Transverse colon (tissue), 4 donors: Measurements from ENCODE around the gene RNF166. TPM values are rescaled to one million over a fixed set of nuclear protein-coding genes. Genes with fewer than 3 reads are reported as not detected.

Experiments
- DNase-seq: peaks from one replicate; pipeline ENCODE4 v3.0.0-alpha.2; 2019
- H3K27ac ChIP-seq, 4 donors: fragments of 200-600 bp; sonication (generic); 2 replicates each; pipeline ENCODE4 v1.5.1; 2016 to 2018; ENCODE audit warnings: inconsistent platforms in 4 of 4
- H3K27me3 ChIP-seq: fragments of 200-600 bp; sonication (generic); 2 replicates; pipeline ENCODE4 v1.5.1; 2017; ENCODE audit warnings: inconsistent platforms
- H3K36me3 ChIP-seq, 4 donors: fragments of 200-600 bp; sonication (generic); 2 replicates each; pipeline ENCODE4 v1.5.1; 2017 to 2019; ENCODE audit warnings: inconsistent platforms in 4 of 4
- H3K4me1 ChIP-seq, 4 donors: fragments of 200-600 bp; sonication (generic); 2 replicates each; pipeline ENCODE4 v1.5.1; 2017 to 2020; ENCODE audit warnings: inconsistent platforms in 4 of 4
- H3K4me3 ChIP-seq, 4 donors: fragments of 200-600 bp; sonication (generic); 1 replicate in 1 of 4; 2 replicates in 3 of 4; pipeline versions ENCODE4 v1.5.1 to v1.6.1; 2017 to 2019; ENCODE audit warnings: inconsistent platforms in 4 of 4
- H3K9me3 ChIP-seq, 2 donors: fragments of 200-600 bp; sonication (generic); 2 replicates each; pipeline ENCODE4 v1.5.1; 2017 to 2019; ENCODE audit warnings: inconsistent platforms in 2 of 2
- CTCF ChIP-seq, 5 experiments: fragments of 200-600 bp in 3 of 5; fragments of 450-650 bp in 2 of 5; sonication (generic) in 3 of 5; IDR thresholded peaks; 1 replicate in 2 of 5; 2 replicates in 3 of 5; pipeline ENCODE4 v1.5.1; 2016 to 2017; ENCODE audit warnings: antibody characterized with exemption in 5 of 5, inconsistent platforms in 3 of 5, mild to moderate bottlenecking in 2 of 5, moderate library complexity in 1 of 5
- EP300 ChIP-seq: sonication (generic); formaldehyde crosslinking; IDR thresholded peaks from one replicate; pipeline ENCODE4 v1.6.1; 2017; ENCODE audit warnings: antibody characterized with exemption, low read depth
- POLR2A ChIP-seq: fragments of 450-650 bp; IDR thresholded peaks from one replicate; pipeline ENCODE4 v1.6.1; 2016; ENCODE audit warnings: antibody characterized with exemption, mild to moderate bottlenecking, moderate library complexity
- POLR2AphosphoS5 ChIP-seq, 3 donors: sonication (generic); formaldehyde crosslinking; IDR thresholded peaks; one replicate each; pipeline ENCODE4 v1.6.1; 2016; ENCODE audit warnings: antibody characterized with exemption in 3 of 3
- WGBS, 2 donors: methylation state at CpG; one replicate each; pipeline ENCODE4 v1.1.5; 2018; ENCODE audit warnings: low coverage in 1 of 2; 5-methylcytosine and 5-hydroxymethylcytosine counted together
- in situ Hi-C, 4 donors: fragments of 200-750 bp; cut with MboI; loops; one replicate each; pipeline versions ENCODE4 v1.15.0 to v1.15.1; 2017; ENCODE audit warnings: low sequenced_read_pairs in 3 of 4, low pct_ligation_motif_present in 1 of 4, low pct_unique_long_range_greater_than_20kb in 1 of 4
- intact Hi-C: fragments of 100-400 bp; cut with DNase I; formaldehyde crosslinking; loops from one replicate; pipeline ENCODE4 v1.15.1; 2023; ENCODE audit warnings: low total_unique reads
- total RNA-seq, 4 donors: library from RNA; depleted of rRNA; stranded (reverse); fragments of >200 nt; gene quantifications; one replicate each; pipeline ENCODE4 v1.1.0, GENCODE V29; 2016

Gene RNF166
- total RNA-seq, 4 donors from 2014 or later, result 10.3 to 15.3 (median 14.4) TPM

- in situ Hi-C loops, result no loop called here
Observed at GRCh38 chr16:88686062-88686438, 20.2 kb downstream of the RNF166 start.

GRCh38 chr16:88685156-88686061, 20.8 kb downstream of the RNF166 start:
- Histone ChIP-seq H3K36me3 (no peaks in the 10 kb centered on the region), H3K27ac (peak overlapping the region; percentile 58 to 63 (median 60)), H3K9me3 (no peaks in the 10 kb centered on the region), H3K4me3 (peak overlapping the region in 3 of 4 donors; percentile 38 to 58 (median 49)), H3K27me3 (peaks cover 83% of the 10 kb centered on the region), H3K4me1 (peaks cover 0 to 32% (median 21%) of the 10 kb centered on the region in 4 donors)
- intact Hi-C loops (no loop called here), in situ Hi-C loops (no loop called here)
- 0 to 6% methylated on average over 3 to 27 of the region's 33 CpGs for WGBS, 2 donors
- no peak for TF ChIP-seq POLR2A
- TF ChIP-seq CTCF (IDR thresholded peaks at IDR 0.05), result peak in 4 of 5 experiments; percentile 33 to 51 (median 36)
- TF ChIP-seq EP300, result no peak
- DNase-seq, result peak; percentile 50

More at GRCh38 chr16:88686062-88686438, 20.2 kb downstream of the RNF166 start:
- peak overlapping the region; percentile 58 to 63 (median 60) for H3K27ac ChIP-seq
- H3K36me3 ChIP-seq, result no peaks in the 10 kb centered on the region
- peaks cover 0 to 29% (median 20%) of the 10 kb centered on the region in 4 donors for H3K4me1 ChIP-seq
- peaks cover 85% of the 10 kb centered on the region for H3K27me3 ChIP-seq
- peak; percentile 64 for DNase-seq
- no peaks in the 10 kb centered on the region for H3K9me3 ChIP-seq
- WGBS, 2 donors, result 0% methylated on average over 6 of the region's 25 CpGs; no CpG with 5 or more reads in 1 of the 2 donors
- intact Hi-C loops, result no loop called here
- no peak for TF ChIP-seq POLR2AphosphoS5 (IDR thresholded peaks at IDR 0.05)
- TF ChIP-seq POLR2A, result no peak
- no peak for TF ChIP-seq EP300
- TF ChIP-seq CTCF (IDR thresholded peaks at IDR 0.05), result no peak
- peak overlapping the region; percentile 16 to 58 (median 44) for H3K4me3 ChIP-seq

GRCh38 chr16:88684569-88685155, 21.5 kb downstream of the RNF166 start:
- intact Hi-C loops (no loop called here), in situ Hi-C loops (no loop called here)
- no peak for DNase-seq
- Histone ChIP-seq H3K4me1 (peaks cover 0 to 32% (median 21%) of the 10 kb centered on the region in 4 donors), H3K27me3 (peaks cover 82% of the 10 kb centered on the region), H3K4me3 (no peak overlapping the region), H3K9me3 (no peaks in the 10 kb centered on the region), H3K27ac (peak overlapping the region in 2 of 4 donors; percentile 61 to 63), H3K36me3 (no peaks in the 10 kb centered on the region)
- WGBS, 2 donors, result 71% methylated on average over 15 of the region's 15 CpGs; no CpG with 5 or more reads in 1 of the 2 donors
- TF ChIP-seq EP300 (no peak), POLR2AphosphoS5 (IDR thresholded peaks at IDR 0.05) (no peak), CTCF (IDR thresholded peaks at IDR 0.05) (no peak), POLR2A (no peak)
